Iris pigment epithelial cell (primary cell): Measurements from ENCODE around the gene RFC1.
"Not testable (repeated sequence)": the region's sequence is repeated elsewhere in the genome, so short reads cannot be mapped to it uniquely, and the experiment has no call there.

Experiments used
- DNase-seq: peaks from one replicate; pipeline ENCODE4 v3.0.0-alpha.2; 2011; ENCODE audit warnings: low read depth

The RFC1 gene

GRCh38 chr4:39365830-39366771 lies at the start of gene RFC1:
TSS of gene RFC1 (minus strand) at chr4:39366362. CDS start at chr4:39366241, 121 bp downstream.
- peak; percentile 91 for DNase-seq

GRCh38 chr4:39415678-39416283 lies 49.6 kb upstream of the RFC1 start:
- DNase-seq, result no peak

GRCh38 chr4:39411561-39411960 lies 45.4 kb upstream of the RFC1 start:
- not testable (repeated sequence) for DNase-seq

GRCh38 chr4:39410415-39410814 lies 44.3 kb upstream of the RFC1 start:
- DNase-seq, result peak; percentile 29

- no peak for DNase-seq
Observed at GRCh38 chr4:39407584-39407885, 41.4 kb upstream of the RFC1 start.

- no peak for DNase-seq
Observed at GRCh38 chr4:39406763-39407583, 40.8 kb upstream of the RFC1 start, which contains the start of gene KLB. TSS of gene KLB (plus strand) at chr4:39406930. CDS start at chr4:39406950, 20 bp downstream.

- DNase-seq, result not testable (repeated sequence)
Observed at GRCh38 chr4:39401640-39402039, 35.5 kb upstream of the RFC1 start.

- no peak for DNase-seq
Observed at GRCh38 chr4:39394706-39395105, 28.5 kb upstream of the RFC1 start.

- no peak for DNase-seq
Observed at GRCh38 chr4:39390603-39391002, 24.4 kb upstream of the RFC1 start.

- DNase-seq, result no peak
Observed at GRCh38 chr4:39384563-39384962, 18.4 kb upstream of the RFC1 start.

GRCh38 chr4:39383690-39384089 lies 17.5 kb upstream of the RFC1 start:
- no peak for DNase-seq

- no peak for DNase-seq
Observed at GRCh38 chr4:39375478-39375877, 9.3 kb upstream of the RFC1 start.

GRCh38 chr4:39371209-39371608 lies 5.0 kb upstream of the RFC1 start:
- not testable (repeated sequence) for DNase-seq

GRCh38 chr4:39369301-39369700 lies 3.1 kb upstream of the RFC1 start:
- no peak for DNase-seq

GRCh38 chr4:39367166-39367565 lies 1.0 kb upstream of the RFC1 start:
- DNase-seq, result no peak

- DNase-seq, result no peak
Observed at GRCh38 chr4:39365360-39365759, 802 bp downstream of the RFC1 start.

- no peak for DNase-seq
Observed at GRCh38 chr4:39363773-39364393, 2.3 kb downstream of the RFC1 start.

GRCh38 chr4:39362827-39363226 lies 3.3 kb downstream of the RFC1 start:
- DNase-seq, result peak; percentile 76

- DNase-seq, result not testable (repeated sequence)
Observed at GRCh38 chr4:39360611-39361010, 5.6 kb downstream of the RFC1 start.

GRCh38 chr4:39357002-39357401 lies 9.2 kb downstream of the RFC1 start:
- no peak for DNase-seq

GRCh38 chr4:39354254-39354552 lies 12.0 kb downstream of the RFC1 start:
- no peak for DNase-seq
